Cardiac muscle cell (in vitro differentiated cells and primary cell): Measurements from ENCODE around the gene ZNF641. TPM values are rescaled to one million over a fixed set of nuclear protein-coding genes. Genes with fewer than 3 reads are reported as not detected.

ENCODE experiments used
- DNase-seq, 2 donors: peaks; one replicate each; pipeline versions ENCODE4 v3.0.0 to v3.0.0-alpha.2; 2010 to 2017; ENCODE audit warnings: low read depth in 1 of 2, low spot score in 1 of 2
- H3K27ac ChIP-seq: fragments of 200-600 bp; sonication (generic); 2 replicates; pipeline ENCODE4 v1.5.1; 2016
- H3K27me3 ChIP-seq: fragments of 200-600 bp; sonication (generic); 2 replicates; pipeline ENCODE4 v1.6.0; 2016; ENCODE audit warnings: control low read depth
- H3K36me3 ChIP-seq: fragments of 200-600 bp; sonication (generic); 2 replicates; pipeline ENCODE4 v1.5.1; 2016; ENCODE audit warnings: control low read depth
- H3K4me1 ChIP-seq: fragments of 200-600 bp; sonication (generic); 2 replicates; pipeline ENCODE4 v1.8.1; 2017; ENCODE audit warnings: low read depth, mild to moderate bottlenecking, mixed run types
- H3K4me3 ChIP-seq: fragments of 200-600 bp; sonication (generic); 2 replicates; pipeline ENCODE4 v1.5.1; 2016; ENCODE audit warnings: mild to moderate bottlenecking
- H3K9me3 ChIP-seq: fragments of 200-600 bp; sonication (generic); 2 replicates; pipeline ENCODE4 v1.5.1; 2017; ENCODE audit warnings: low read depth, mild to moderate bottlenecking, control low read depth
- polyA plus RNA-seq: library from polyadenylated mRNA; unstranded; fragments of >200 nt; fragmentation: Nextera tagmentation; extraction: Ambion mirVana; gene quantifications from 2 replicates; pipeline ENCODE4 v1.2.1, GENCODE V29; 2016
- total RNA-seq: library from RNA; depleted of rRNA; stranded (reverse); fragments of >200 nt; gene quantifications from 2 replicates; pipeline ENCODE4 v1.2.3, GENCODE V29; 2016
- TF ChIP-seq, protein P1 (sequence below): IDR thresholded peaks from 2 replicates; pipeline ENCODE4 v1.5.1; 2012; ENCODE audit warnings: low read depth, mild to moderate bottlenecking, low read length

ZNF641 gene
- total and polyA plus RNA-seq, 2 experiments from 2014 or later = 5.3 to 12.5 TPM

DNA sequence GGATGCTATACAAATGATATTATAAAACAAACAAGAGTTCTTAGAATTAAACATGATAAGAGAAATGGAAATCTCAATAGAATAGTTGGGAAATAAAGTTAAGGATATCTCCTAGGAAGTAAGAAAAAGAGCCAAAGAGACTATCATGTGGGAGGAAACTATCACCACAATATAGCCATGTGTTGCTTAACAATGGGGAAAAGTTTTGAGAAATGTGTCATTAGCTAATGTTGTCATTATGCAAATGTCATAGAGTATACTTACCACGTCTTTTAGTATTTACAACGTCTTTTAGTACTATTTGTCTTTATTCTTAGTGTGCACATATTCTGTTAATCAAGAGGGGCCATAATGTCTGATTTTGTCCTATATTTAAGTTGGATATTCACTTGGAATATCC, 58.7 kb downstream of the ZNF641 start:
- TF ChIP-seq, protein P1, sequence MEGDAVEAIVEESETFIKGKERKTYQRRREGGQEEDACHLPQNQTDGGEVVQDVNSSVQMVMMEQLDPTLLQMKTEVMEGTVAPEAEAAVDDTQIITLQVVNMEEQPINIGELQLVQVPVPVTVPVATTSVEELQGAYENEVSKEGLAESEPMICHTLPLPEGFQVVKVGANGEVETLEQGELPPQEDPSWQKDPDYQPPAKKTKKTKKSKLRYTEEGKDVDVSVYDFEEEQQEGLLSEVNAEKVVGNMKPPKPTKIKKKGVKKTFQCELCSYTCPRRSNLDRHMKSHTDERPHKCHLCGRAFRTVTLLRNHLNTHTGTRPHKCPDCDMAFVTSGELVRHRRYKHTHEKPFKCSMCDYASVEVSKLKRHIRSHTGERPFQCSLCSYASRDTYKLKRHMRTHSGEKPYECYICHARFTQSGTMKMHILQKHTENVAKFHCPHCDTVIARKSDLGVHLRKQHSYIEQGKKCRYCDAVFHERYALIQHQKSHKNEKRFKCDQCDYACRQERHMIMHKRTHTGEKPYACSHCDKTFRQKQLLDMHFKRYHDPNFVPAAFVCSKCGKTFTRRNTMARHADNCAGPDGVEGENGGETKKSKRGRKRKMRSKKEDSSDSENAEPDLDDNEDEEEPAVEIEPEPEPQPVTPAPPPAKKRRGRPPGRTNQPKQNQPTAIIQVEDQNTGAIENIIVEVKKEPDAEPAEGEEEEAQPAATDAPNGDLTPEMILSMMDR = no peak
- Histone ChIP-seq H3K27me3 (no peaks in the 10 kb centered on the region), H3K4me1 (no peaks in the 10 kb centered on the region), H3K4me3 (no peak overlapping the region), H3K27ac (no peak overlapping the region), H3K36me3 (no peaks in the 10 kb centered on the region), H3K9me3 (no peaks in the 10 kb centered on the region)
- DNase-seq = peak in 1 of 2 donors; percentile 23

DNA sequence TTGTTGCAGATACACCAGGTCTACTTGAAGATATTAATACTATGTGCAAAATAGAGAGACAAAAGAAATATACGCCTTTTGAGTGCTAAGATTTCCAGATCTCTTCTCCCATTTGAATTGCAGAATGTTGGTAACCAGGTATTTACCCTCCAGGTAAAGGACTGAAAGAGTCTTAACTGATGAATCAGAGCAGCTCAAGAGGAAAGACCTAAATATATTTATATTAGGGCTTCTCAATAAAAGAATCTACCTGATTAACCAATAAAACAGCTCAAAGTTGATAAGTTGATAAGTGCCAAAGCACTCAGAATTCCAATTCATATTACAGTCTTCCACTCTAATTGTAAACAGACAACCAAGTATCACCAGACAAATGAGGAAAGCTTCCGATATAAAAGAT, 59.2 kb downstream of the ZNF641 start:
- Histone ChIP-seq H3K4me3 (no peak overlapping the region), H3K36me3 (no peaks in the 10 kb centered on the region), H3K4me1 (no peaks in the 10 kb centered on the region), H3K27me3 (no peaks in the 10 kb centered on the region), H3K27ac (no peak overlapping the region), H3K9me3 (no peaks in the 10 kb centered on the region)
- no peak for DNase-seq
- TF ChIP-seq, protein P1 = no peak

DNA sequence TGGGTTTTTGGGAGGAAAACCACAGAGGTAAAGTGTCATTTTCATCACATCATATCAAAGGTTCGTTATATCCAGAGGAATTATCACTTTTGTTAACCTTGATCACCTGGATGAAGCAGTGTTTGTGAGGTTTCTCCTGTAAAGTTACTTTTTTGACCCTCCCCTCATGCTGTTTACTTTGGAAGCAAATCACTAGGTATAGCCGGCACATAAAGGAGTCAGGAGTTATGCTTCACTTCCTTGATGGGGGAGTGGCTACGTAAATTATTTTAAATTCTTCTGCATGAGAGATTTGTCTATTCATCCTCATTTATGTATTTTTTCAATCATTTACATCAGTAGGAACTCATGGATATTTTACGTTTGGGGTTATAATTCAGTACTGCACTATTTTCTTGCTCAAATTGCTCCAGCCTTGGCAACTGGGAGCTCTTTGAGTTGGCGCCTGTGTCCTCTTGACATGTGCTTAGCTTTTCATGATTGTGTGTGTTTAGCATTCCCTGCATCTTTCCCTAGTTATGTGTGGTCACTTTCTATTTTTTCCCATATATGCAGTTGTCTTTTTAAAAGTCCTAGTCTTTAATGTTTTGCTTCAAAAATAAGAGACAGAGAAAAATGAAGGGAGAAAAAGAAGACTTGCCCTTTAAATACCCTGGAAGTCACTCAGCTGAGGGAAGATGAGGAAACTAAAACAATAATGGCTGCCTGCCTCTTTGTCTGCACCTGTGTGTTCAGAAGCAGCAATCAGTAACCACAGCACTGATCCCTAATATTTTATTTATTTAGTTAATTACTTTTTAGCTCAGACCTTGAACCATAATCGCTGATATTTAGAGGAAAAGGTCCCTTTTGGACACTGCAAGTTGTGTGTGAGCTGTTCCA, 62.1 kb downstream of the ZNF641 start:
- TF ChIP-seq, protein P1 = no peak
- no peaks in the 10 kb centered on the region for H3K27me3 ChIP-seq
- H3K27ac ChIP-seq = no peak overlapping the region
- no peaks in the 10 kb centered on the region for H3K9me3 ChIP-seq
- no peaks in the 10 kb centered on the region for H3K4me1 ChIP-seq
- DNase-seq = no peak
- H3K36me3 ChIP-seq = no peaks in the 10 kb centered on the region
- H3K4me3 ChIP-seq = no peak overlapping the region

Other genes starting within 250 kb of the ZNF641 start
- gene SENP1, start 244.8 kb downstream of the ZNF641 start, total RNA-seq = 13.2 and 20.4 TPM in 2 replicates
- 16.7 and 17.1 TPM in 2 replicates for gene SENP1, start 244.8 kb downstream of the ZNF641 start, polyA plus RNA-seq
- gene PFKM, start 231.6 kb downstream of the ZNF641 start, total RNA-seq = 118 and 152 TPM in 2 replicates
- 148 and 163 TPM in 2 replicates for gene PFKM, start 231.6 kb downstream of the ZNF641 start, polyA plus RNA-seq
- 41.2 and 47.9 TPM in 2 replicates for gene ASB8, start 193.4 kb downstream of the ZNF641 start, total RNA-seq
- 53.0 and 62.0 TPM in 2 replicates for gene ASB8, start 193.4 kb downstream of the ZNF641 start, polyA plus RNA-seq
- 0.45 and 1.7 TPM in 2 replicates for gene CCDC184, start 167.3 kb downstream of the ZNF641 start, total RNA-seq
- gene CCDC184, start 167.3 kb downstream of the ZNF641 start, polyA plus RNA-seq = not detected in 2 replicates
- gene OR10AD1, start 147.6 kb downstream of the ZNF641 start, total RNA-seq = not detected in 2 replicates
- gene OR10AD1, start 147.6 kb downstream of the ZNF641 start, polyA plus RNA-seq = not detected in 2 replicates
- gene ANP32D, start 121.6 kb upstream of the ZNF641 start, total RNA-seq = not detected in 2 replicates
- gene ANP32D, start 121.6 kb upstream of the ZNF641 start, polyA plus RNA-seq = not detected in 2 replicates
- gene C12orf54, start 131.6 kb upstream of the ZNF641 start, total RNA-seq = not detected in 2 replicates
- not detected in 2 replicates for gene C12orf54, start 131.6 kb upstream of the ZNF641 start, polyA plus RNA-seq
- gene OR8S1, start 174.7 kb upstream of the ZNF641 start, total RNA-seq = not detected in 2 replicates
- gene OR8S1, start 174.7 kb upstream of the ZNF641 start, polyA plus RNA-seq = not detected in 2 replicates
- gene LALBA, start 219.1 kb upstream of the ZNF641 start, total RNA-seq = not detected in 2 replicates
- gene LALBA, start 219.1 kb upstream of the ZNF641 start, polyA plus RNA-seq = not detected in 2 replicates